GM19043 (cell line): ENCODE data around the gene FNDC3B.
"Not testable (repeated sequence)": the region's sequence is repeated elsewhere in the genome, so short reads cannot be mapped to it uniquely, and the experiment has no call there.

Experiments used
- ATAC-seq: cut with Tn5 transposase; IDR thresholded peaks from one replicate; pipeline ENCODE4 v1.9.1; 2021; ENCODE audit warnings: low read depth; ENCODE audit not compliant: unreplicated experiment

Gene FNDC3B

GRCh38 chr3:172039436-172040077 is at the start of gene FNDC3B:
Gene FNDC3B (plus strand): TSS chr3:172039578. CDS start chr3:172112480, 72,902 bp downstream.
- ATAC-seq, result peak; percentile 65

GRCh38 chr3:171990239-171990638 is 49.1 kb upstream of the FNDC3B start:
- not testable (repeated sequence) for ATAC-seq

GRCh38 chr3:171991166-171991565 is 48.2 kb upstream of the FNDC3B start:
- ATAC-seq, result no peak

GRCh38 chr3:171994646-171995428 is 44.5 kb upstream of the FNDC3B start:
- no peak for ATAC-seq

GRCh38 chr3:171995486-171995885 is 43.9 kb upstream of the FNDC3B start:
- ATAC-seq, result no peak

GRCh38 chr3:171996178-171996817 is 43.1 kb upstream of the FNDC3B start:
- no peak for ATAC-seq

GRCh38 chr3:171998731-171999130 is 40.6 kb upstream of the FNDC3B start:
- ATAC-seq, result not testable (repeated sequence)

- ATAC-seq, result not testable (repeated sequence)
Measured at GRCh38 chr3:172001616-172002015, 37.8 kb upstream of the FNDC3B start.

GRCh38 chr3:172002512-172003078 is 36.8 kb upstream of the FNDC3B start:
- no peak for ATAC-seq

- no peak for ATAC-seq
Measured at GRCh38 chr3:172003146-172003545, 36.2 kb upstream of the FNDC3B start.

GRCh38 chr3:172007065-172007370 is 32.4 kb upstream of the FNDC3B start:
- ATAC-seq, result no peak

- no peak for ATAC-seq
Measured at GRCh38 chr3:172009803-172010202, 29.6 kb upstream of the FNDC3B start.

- ATAC-seq, result no peak
Measured at GRCh38 chr3:172012775-172013174, 26.6 kb upstream of the FNDC3B start.

GRCh38 chr3:172014145-172014544 is 25.2 kb upstream of the FNDC3B start:
- no peak for ATAC-seq

GRCh38 chr3:172018364-172018763 is 21.0 kb upstream of the FNDC3B start:
- no peak for ATAC-seq

GRCh38 chr3:172020763-172021162 is 18.6 kb upstream of the FNDC3B start:
- ATAC-seq, result no peak

GRCh38 chr3:172021164-172021563 is 18.2 kb upstream of the FNDC3B start:
- no peak for ATAC-seq

- ATAC-seq, result no peak
Measured at GRCh38 chr3:172021859-172022258, 17.5 kb upstream of the FNDC3B start.

- ATAC-seq, result no peak
Measured at GRCh38 chr3:172023915-172024314, 15.5 kb upstream of the FNDC3B start.

- no peak for ATAC-seq
Measured at GRCh38 chr3:172024679-172025078, 14.7 kb upstream of the FNDC3B start.

GRCh38 chr3:172029425-172030098 is 9.8 kb upstream of the FNDC3B start:
- no peak for ATAC-seq
